NCI-H82 (cell line): Measurements from ENCODE around the gene SLC1A3.
"Not testable (repeated sequence)": the region's sequence is repeated elsewhere in the genome, so short reads cannot be mapped to it uniquely, and the experiment has no call there.

Source experiments
- DNase-seq: peaks from one replicate; lab custom pipeline; 2025; lab: John Stamatoyannopoulos, UW

Gene SLC1A3

DNA sequence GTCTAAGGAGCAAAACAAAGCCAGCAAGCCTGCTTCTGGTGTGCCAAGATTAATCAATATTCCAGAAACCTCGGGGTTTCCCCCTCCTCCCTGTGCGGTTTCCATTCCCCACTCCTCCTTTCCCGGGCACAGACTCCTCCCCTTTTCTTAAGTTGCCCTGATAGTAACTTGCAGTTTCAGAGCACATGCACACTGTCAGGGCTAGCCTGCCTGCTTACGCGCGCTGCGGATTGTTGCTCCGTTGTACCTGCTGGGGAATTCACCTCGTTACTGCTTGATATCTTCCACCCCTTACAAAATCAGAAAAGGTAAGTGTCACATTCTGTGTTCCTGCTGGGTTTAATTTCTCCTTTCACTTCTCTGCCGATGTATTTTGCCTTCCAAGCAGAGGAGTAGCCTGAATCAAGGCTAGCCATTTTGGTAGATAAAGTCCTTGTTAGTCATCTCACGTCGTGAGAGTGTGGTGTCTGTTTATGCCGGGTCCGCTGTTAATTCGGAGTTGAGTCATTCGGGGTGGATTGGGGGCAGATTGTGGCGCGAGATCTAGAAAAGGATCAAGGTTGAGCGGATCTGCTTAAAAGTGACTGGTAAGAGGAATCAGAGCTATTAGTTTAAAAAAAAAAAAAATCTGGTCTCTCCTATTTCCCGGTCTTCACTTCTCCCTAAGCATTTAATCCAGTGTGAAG is at the start of gene SLC1A3:
SLC1A3 (plus strand) TSS at position 179 of the 686 bp plus-strand sequence. CDS start 1,818 bp downstream, outside the sequence.
- peak; percentile 89 for DNase-seq

DNA sequence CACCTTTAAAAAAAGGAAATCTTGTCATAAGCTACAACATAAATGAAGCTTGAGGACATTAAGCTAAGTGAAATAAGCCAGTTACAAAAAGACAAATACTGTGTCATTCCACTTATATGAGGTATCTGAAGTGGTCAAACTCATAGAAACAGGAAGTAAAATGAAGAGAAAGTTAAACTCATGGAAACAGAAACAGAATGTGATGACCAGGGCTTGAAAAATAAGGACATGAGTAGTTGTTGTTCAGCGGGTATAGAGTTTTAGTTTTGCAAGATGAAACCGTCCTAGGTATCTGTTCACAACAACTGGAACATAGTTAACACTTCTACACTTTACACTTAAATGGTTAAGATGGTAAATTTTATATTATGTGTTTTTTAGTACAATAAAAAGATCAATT is 47.8 kb upstream of the SLC1A3 start:
- no peak for DNase-seq

DNA sequence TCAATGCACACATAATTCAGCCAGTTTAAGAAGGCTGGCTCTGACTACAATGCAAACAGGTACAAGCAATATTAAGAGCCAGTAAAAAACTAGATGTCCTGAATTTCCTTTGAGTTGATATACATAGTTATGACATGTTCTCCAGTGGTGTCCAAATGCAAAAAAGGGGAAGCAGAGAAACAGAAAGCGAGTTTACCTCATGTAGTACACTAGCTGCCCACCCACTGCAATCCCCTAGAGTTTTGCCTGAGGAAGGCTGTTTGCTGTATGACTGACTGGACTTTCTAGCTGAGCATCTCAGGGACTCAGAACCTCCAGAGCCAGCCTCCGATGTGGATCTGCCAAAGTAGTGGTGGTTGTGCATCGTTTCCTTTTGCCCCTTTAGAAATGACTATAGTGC is 44.8 kb upstream of the SLC1A3 start:
- DNase-seq, result no peak

DNA sequence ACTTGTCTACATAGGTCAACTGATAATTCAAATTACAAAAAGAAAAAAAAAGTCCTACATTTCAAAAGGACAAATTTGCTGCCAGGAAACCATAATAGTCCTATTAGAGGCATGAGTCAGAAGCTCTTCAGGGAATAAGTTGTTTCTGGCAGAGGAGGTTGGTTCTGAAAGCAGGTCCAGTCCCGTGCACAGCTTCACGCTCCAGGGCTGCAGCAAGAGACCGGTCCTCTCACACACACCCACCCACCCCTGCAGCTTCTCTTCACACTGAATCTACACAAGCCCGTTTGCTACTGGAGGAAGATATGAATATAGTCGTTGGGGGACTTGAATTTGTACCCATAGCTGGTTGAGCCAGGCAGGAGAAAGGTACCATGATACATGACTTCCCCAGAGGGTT is 36.9 kb upstream of the SLC1A3 start:
- DNase-seq, result no peak

DNA sequence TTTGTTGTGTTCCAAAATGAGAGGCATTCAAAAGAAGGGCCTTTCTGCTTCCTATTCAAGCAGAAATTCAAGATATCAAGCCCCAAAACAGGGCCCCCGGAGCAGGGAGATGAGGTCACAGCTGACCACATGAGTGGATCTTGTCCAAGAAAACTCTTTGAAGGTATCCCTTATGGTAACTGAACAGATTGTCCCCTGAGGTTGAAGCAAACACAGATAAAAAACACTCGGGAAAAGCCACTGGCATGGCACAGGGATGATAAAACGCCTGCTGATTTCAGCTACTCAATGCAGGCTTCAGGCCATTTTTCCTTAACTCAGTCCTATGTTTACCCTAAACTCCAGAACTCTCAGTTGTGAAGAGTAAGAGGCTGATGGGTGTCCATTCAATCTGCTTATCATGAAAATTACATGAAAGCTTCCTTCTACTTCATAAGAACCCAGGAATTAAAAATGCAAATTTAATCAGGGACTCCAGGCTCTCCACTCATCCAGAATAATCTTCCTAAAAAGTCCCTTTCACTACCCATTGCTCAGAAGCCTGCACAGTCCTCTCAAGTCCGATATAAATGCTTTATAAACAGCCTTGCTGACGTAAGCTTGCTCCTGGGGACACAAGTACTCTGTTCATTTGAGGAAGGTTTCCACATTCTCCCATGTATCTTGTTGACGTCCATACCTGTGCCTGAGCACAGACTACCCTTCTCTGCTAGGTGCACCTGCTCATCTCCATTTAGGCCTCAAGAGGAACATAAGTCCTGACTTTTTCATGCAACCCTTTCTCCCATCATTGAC is 35.9 kb upstream of the SLC1A3 start:
- no peak for DNase-seq

DNA sequence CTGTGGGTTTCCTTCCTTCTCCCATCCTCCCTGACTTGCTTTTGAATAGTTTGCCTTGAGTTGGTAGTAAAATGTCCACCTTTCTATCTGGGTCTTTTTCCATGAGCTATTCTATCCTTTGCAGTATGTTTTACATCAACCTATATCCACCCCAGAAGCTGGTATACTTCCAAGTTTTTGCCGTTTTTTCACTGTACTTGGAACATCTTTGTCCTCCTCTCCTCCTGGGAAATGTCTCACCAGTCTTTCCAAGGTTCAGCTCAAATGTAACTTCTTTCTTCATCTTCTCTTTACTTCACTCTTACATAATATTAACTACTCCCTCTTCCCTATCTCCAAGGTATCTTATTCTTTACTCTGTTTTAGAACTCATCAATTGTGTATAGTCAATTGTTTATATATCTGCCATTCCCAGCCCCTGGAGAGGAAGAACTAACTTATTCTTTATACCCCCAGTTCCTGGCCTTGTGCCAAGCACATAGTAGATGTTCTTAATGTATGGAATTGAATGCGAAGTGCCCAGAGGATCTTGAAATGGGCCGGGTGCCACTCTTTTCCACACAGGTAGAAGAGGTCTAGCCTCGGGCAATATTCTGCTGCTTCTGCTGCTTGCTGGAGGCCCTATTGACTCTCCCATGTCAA is 34.9 kb upstream of the SLC1A3 start:
- no peak for DNase-seq

DNA sequence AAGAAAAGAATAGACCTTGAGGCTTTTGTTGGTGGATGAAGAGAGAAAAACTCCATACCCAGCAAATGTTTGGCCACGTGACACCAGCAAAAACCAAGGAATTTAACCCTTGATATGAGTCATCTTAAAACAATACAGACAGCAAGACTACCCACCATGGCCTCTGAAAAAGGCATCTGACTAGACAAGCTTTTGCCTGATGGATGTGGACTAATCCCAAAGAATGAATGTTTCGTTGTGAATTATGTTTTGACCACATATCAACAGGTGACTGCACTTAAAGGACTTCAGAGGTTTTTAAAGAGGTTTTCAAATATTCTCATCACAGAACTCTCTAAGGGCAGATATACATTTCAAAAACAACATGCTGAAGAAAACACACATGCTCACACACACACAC is 33.0 kb upstream of the SLC1A3 start:
- DNase-seq, result no peak

DNA sequence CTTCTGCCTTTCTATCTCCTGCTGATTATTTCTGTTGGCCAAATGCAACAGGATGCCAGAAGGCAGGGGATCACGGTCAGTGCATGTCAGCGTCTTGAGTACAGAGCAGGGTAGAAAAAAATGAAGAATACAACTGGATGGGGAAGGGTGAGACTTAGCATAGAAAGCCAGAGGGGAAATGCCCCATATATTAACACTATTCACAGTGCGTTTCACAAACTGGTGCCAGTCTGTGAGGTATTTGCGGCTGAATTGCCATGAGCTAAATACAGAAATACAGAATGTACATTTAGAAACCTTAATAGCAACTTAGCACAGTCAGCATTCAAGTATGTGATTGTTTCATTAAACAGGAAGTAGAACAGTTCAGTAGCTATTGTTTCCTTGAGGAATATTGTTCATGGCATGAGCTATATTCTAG is 31.0 kb upstream of the SLC1A3 start:
- no peak for DNase-seq

DNA sequence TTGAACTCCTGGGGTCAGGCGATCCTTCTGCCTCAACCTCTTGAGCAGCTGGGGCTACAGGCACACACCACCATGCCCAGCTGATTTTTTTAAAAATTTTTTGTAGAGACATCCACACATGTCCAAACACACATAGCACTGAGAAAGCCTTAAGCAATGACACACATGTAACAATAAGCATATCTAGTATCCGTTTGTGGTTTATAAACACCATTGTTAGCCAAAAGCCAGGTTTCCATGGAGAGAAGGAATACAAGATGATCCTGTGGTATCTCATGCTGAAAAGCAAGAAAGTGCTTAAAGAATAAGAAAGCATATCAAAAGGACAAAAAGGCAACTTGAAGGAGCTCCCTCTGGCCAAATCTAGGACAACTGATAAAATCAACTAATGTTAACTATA is 29.7 kb upstream of the SLC1A3 start:
- DNase-seq, result no peak

DNA sequence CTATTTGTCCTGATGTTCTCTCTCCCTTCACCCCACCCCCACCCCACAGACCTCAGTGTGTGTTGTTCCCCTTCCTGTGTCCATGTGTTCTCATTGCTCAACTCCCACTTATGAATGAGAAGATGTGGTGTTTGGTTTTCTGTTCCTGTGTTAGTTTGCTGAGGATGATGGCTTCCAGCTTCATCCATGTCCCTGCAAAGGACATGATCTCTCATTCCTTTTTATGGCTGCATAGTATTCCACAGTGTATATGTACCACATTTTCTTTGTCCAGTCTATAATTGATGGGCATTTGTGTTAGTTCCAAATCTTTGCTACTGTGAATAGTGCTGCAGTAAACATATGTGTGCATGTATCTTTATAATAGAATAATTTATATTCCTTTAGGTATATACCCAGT is 26.5 kb upstream of the SLC1A3 start:
- not testable (repeated sequence) for DNase-seq

DNA sequence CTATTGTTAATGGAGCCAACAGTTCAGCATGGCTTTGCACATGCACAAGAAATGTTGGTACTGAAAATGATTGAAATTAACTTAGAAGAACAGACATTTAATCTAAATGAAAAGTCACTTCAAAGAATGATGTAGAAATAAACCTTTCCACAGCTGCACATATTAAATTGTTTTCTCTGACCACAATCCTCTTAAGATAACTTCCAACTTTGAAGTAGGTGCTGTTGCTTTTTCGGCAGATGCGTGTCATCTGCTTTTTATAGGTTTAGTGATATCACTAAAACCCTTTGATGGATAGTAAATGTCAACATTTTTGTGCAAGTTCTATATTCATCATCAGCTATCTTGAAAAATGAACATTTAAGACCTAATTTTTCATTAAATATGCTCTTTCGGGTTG is 25.3 kb upstream of the SLC1A3 start:
- no peak for DNase-seq

DNA sequence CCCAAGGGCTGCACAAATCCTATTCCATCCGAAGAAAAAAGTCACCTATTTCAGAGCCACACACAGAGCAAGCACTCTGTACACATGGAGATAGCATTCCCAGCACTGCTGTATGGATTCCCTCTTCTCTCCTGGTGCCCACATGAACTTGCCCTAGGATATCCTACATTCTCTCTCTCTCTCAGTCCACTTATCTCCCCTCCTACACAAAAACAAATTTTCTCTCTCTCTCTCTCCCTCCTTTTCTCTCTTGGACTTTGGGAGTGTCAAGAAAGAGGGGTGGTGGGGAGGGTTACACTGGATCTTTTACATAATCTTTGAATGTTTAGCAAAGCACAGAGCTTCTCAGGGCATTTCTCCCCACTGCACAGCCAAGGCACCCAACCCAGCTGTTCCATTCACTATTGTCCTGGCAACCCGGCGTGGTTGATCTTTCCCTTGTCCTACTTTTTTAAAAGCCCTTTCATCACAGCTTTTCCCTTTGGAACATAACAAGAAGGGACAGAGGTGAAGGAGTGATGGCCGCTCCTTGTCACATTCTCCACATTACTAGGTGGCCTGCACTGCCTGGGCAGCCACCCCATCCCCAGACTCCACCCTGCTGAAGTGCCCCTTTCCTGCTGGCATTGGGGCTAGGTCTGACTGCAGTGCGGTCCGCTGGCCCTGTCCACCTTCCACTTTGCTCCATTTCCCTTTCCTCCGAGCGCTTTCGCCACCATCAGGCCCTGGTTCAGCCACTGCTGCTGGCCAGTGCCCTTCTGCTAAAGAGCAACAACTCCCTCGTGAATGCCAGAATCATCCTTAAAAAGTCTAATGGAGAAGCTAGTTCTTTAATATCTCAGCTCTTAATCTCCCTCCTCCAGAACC is 22.2 kb upstream of the SLC1A3 start:
- no peak for DNase-seq

DNA sequence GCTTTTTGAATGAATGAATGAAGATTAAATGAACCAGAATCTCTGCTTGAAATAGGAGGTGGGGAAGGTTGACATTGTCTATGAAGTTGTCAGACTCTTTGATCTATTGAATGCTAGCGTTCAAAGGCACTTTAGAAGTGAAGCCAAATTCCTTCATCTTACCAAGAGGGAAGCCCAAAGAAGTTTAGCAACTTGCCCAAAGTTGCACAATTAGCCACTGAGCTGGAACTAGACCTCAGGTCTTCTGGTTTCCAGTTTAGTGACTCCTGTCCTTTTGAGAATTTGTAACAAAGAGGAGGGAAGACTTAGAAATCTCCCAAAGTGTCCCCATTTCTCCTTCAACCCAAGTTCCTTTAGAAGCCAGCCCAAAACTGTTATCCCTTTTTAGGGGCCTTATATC is 20.7 kb upstream of the SLC1A3 start:
- no peak for DNase-seq

DNA sequence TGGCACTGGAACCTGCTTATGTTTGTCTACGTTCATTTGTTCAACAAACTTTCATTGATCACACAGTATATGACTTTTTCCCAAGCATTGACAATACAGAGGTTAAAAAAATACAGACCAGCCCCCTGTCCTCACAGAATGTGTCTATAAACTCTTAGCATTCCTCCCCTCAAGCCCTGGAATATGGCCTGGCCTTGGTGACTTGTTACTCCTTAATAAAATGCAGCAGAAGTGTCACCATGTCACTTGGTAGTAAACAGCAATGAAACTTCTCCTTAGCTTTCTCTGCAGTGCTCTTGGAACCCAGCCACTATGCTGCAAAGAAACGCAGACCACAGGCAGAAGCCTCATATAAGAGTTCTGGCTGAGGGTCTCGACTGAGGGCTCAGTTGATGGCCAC is 19.1 kb upstream of the SLC1A3 start:
- no peak for DNase-seq

DNA sequence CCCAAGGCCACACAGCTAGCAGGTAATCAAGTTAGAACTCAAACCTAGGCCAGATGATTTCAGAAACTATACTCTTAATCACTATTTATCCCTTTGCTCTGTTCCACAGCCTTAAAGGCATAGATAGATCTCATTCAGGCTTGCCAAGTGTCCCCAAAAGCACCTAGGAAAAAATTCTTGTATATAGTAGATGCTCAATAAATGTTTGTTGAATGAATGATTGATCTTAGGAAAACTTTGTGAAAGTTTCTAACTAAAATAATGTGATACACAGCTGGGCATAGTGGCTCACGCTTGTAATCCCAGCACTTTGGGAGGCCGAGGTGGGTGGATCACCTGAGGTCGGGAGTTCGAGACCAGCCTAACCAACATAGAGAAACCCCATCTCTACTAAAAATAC is 16.7 kb upstream of the SLC1A3 start:
- not testable (repeated sequence) for DNase-seq

DNA sequence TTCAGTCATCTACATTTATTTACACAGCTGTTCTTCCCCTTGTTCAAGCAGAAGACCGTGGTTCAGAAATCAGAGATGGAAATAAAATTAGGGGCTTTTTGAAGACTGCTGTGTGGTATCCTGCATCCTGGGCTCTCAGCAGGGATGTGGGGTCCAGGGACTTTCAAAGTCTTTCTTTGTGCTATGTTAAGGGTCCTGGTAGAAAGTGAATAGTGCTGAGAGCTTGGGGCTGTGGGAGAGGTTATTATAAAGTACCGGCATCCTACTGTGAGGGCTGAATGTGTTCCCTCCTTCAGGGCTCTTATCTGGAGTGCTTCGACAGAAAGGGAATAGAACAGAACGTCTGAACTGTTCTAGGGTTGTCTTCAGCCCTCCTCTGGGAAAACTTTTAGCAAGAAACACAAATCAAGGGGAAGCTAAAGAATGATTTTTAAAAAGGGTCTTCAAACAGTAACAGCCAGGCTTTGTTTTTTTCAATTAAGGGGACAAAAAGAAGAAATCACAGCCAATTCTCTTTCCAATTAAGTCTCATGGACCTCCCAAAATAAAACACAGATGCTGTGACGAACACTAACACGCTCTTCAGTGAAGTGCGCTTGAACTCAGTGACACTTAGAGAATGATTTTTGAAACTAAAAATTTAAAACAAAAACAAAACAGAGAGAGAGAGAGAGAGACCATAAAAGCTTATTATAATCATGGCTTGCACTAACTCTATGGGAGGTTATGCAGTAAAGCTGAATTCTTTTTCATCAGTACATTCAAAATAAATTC is 15.7 kb upstream of the SLC1A3 start:
- no peak for DNase-seq

DNA sequence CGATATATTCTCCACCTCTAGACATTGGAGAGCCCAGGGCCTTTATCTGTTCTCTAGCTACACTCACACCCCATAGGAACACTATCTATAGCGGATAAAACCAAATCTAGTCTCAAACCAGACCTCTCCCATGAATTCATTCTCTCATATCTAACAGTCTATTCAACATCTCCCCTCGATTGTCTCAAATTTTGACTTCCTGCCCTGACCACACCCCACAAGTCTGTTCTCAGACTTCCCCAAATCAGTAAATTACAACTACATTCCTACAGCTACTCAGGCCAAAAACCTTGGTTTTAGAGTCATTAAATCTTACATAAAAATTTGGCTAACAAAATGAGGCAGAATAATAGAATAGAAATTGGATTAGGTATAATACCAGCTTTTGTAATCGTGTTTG is 12.5 kb upstream of the SLC1A3 start:
- no peak for DNase-seq

DNA sequence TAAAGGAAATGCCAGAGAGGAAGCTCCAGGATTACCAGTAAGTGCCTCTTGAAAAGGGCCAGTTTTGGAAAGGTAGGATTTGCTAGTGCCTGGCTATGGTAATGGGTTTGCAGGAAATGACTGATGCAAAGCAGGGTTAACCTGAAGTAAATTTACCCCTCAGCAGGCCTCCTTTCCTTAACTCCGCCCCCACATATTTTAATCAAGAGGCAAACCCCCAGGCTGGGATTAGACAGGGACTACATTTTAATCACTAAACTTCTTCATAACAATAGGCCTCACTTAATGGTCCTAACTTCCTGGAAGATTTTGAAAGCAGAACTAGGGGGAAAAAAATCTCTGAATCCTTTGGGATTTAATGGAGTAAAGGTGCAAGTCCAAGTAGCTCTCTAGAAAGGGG is 10.2 kb upstream of the SLC1A3 start:
- DNase-seq, result no peak

DNA sequence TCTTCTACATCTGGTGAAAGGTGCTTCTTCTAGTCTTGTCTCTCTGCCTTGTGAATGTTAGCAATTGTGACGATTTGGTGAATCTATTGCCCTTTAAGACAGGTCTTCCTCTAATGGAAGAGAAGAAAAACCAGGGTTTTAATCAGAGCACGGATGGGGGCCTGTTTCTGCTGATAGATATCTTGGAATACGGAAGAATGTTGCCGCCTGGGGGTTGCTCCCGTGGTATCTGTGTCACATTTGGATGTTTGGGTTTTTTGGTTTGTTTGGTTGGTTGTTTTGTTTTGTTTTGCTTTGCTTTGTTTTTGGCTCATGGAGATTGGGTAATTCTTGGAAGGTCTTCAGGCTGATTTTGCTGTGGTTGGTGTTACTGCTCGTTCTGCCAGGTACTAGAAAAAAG is 9.7 kb upstream of the SLC1A3 start:
- no peak for DNase-seq

DNA sequence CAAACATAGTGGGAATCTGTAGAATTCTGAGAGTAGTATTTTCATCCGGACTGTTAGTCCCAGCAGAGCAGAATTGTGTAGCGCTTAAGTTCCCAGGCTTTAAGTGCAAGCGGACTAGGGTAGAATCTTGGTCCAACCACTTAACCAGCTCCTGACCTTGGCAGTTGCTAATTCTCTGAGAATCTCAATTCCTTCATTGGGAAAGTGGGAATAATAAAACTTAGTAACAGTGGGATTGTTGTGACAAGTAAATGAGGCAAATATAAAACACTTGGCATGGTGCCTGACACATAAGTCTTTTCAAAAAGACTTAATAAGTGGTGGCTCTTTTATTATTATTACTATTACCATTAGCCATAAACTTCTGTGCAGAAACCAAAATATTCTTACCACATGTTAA is 8.4 kb upstream of the SLC1A3 start:
- DNase-seq, result no peak

DNA sequence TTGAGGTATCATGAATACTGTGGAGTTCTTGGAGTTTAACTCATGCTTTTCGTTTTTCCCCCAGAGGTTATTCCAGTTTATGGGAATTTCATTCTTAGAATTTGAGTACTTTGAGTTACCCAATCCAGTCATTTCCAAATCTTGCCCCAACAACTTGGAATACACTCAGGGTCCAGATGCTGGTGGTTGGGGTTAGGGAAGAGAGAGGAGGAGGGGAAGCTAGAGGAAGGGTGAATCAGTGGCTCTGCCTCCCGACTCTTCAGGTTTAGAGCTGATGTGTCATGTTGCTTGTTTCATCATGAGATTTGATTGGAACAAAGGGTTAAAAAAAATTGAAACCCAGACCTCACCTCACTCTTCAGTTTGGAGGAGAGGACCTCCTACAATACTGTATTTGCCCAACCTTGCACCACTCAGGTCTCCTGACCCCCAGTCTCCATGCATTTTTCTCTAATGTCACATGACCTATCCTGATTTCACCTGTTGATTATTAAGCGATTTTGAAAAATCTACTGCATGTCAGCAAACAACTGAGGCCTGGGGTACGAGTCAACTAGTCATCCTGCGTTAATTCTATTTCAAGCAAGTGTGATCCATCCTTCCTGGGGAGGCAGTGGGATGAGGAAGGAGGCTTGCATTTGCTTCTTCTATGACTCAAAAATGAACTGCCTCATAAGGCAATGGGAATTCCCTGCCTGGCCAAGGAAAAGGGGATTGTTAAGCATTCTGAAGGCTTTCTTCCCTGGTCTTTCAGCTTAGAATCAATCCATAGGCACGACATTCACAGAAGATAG is 6.2 kb upstream of the SLC1A3 start:
- DNase-seq, result no peak
